KOPT-K1 (cell line): Measurements from ENCODE around the gene ZIM2.
"Not testable (repeated sequence)": the region's sequence is repeated elsewhere in the genome, so short reads cannot be mapped to it uniquely, and the experiment has no call there.

ENCODE experiments used
- H3K27ac ChIP-seq: fragments of 200-600 bp; sonication (generic); 2 replicates; pipeline ENCODE4 v1.5.1; 2016; ENCODE audit warnings: antibody characterized with exemption, mild to moderate bottlenecking, low read depth, low read length; ENCODE audit not compliant: poor library complexity, severe bottlenecking
- H3K36me3 ChIP-seq: fragments of 200-600 bp; sonication (generic); 2 replicates; pipeline ENCODE4 v1.5.1; 2017; ENCODE audit warnings: antibody characterized with exemption, mild to moderate bottlenecking, low read length, moderate library complexity; ENCODE audit not compliant: insufficient read depth
- H3K9me3 ChIP-seq: fragments of 200-600 bp; sonication (generic); 2 replicates; pipeline ENCODE4 v1.5.1; 2017; ENCODE audit warnings: antibody characterized with exemption, low read length, mild to moderate bottlenecking; ENCODE audit not compliant: insufficient read depth, poor library complexity, severe bottlenecking

The ZIM2 gene

DNA sequence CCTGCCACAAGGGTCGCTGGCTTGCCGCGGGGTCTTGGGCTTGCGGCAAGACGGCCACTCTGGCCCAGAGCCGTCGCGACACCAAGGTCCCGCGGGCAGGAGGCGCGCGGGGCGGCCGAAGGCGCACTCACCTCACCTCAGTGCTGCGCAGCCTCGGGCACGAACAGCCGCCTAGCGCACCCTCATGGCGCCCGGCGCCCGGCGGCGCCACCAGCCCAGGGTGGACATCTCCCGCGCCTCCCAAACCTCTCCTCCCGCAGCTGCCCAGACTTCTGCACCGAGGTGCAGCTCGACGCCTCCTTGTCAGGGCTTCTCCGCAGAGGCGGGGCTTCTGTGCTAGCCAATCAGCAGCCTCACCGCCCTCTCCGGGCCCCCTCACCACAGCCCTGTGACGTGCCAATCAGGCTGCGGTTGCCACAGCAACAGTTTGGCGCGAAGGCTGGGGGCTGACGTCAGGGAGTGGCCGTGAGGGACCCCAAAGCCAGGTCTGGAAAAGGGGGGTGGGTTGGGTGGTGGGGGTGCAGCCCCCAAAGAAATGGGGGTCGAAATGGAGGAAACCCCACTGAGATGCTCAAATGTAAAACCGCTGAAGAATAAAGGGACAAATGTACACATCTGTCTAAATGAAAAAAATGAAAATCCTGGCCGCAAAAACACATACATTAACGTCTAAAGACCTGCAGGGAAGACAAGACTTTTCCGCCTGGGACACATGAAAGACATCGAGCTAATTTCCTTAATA is at the start of gene ZIM2, which contains the start of gene PEG3:
TSS of gene ZIM2 (minus strand) at position 276 of the 742 bp plus-strand sequence. CDS start 16,449 bp downstream, outside the sequence.
TSS of gene PEG3 (minus strand) at position 276 of the 742 bp plus-strand sequence. CDS start 16,071 bp downstream, outside the sequence.
- H3K9me3 ChIP-seq = peaks cover 39% of the 10 kb centered on the region

DNA sequence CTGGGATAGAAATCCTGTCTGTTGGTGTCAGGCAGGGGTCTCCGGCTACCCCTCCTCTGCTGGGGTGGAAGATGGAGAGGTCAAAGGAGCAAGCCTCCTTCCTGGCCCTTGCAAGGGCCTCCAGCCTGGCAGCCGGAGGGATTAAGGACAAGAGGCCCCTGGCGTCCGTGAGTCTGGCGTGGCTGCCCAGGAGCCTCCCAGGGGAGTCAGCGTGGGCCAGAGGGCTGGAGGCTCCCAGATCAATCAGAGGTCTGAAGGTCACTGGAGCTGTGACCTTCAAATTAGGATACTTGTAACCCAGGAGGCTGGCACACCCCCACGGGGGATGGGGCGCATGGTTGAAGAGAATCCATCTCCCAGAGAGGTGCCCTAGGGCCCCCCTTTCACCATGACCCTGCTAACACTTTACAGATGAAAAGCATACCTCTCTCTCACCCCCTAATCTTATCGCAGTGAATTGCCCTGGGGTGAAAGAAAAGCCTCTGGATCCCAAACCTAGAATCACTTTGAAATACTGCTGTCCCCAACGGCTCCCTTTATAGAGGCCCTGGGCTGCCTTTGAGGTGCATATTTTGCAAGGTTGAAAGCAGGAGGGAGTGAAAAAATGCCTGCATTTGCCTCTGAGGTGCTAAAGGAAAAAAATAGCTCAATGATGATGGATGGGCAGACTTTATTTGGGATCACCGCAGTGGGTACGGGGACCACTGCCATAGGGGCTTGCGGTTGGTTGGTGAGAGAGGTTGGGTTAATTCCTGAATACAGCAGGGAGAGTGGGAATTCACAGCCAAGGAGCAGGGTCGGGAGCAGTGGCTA is 44.9 kb upstream of the ZIM2 start:
- peaks cover 7% of the 10 kb centered on the region for H3K9me3 ChIP-seq
- no peaks in the 10 kb centered on the region for H3K36me3 ChIP-seq
- H3K27ac ChIP-seq = no peak overlapping the region

More for the DNA sequence above, at the start of gene ZIM2, which contains the start of gene PEG3:
- no peaks in the 10 kb centered on the region for H3K36me3 ChIP-seq
- H3K27ac ChIP-seq = no peak within 1 kb of the TSS

GRCh38 chr19:56884441-56884840 is 43.9 kb upstream of the ZIM2 start:
- no peak overlapping the region for H3K27ac ChIP-seq

GRCh38 chr19:56880592-56881190 is 40.2 kb upstream of the ZIM2 start:
- Histone ChIP-seq H3K36me3 (no peaks in the 10 kb centered on the region), H3K9me3 (no peaks in the 10 kb centered on the region), H3K27ac (no peak overlapping the region)

More at GRCh38 chr19:56884441-56884840, 43.9 kb upstream of the ZIM2 start:
- Histone ChIP-seq H3K36me3 (no peaks in the 10 kb centered on the region), H3K9me3 (peaks cover 7% of the 10 kb centered on the region)

GRCh38 chr19:56877069-56877715 is 36.7 kb upstream of the ZIM2 start:
- Histone ChIP-seq H3K9me3 (peaks cover 18% of the 10 kb centered on the region), H3K36me3 (no peaks in the 10 kb centered on the region), H3K27ac (no peak overlapping the region)

GRCh38 chr19:56875717-56876116 is 35.2 kb upstream of the ZIM2 start:
- Histone ChIP-seq H3K9me3 (peaks cover 18% of the 10 kb centered on the region), H3K36me3 (no peaks in the 10 kb centered on the region), H3K27ac (no peak overlapping the region)

GRCh38 chr19:56874530-56874929 is 34.0 kb upstream of the ZIM2 start:
- no peaks in the 10 kb centered on the region for H3K36me3 ChIP-seq
- peaks cover 22% of the 10 kb centered on the region for H3K9me3 ChIP-seq
- no peak overlapping the region for H3K27ac ChIP-seq

DNA sequence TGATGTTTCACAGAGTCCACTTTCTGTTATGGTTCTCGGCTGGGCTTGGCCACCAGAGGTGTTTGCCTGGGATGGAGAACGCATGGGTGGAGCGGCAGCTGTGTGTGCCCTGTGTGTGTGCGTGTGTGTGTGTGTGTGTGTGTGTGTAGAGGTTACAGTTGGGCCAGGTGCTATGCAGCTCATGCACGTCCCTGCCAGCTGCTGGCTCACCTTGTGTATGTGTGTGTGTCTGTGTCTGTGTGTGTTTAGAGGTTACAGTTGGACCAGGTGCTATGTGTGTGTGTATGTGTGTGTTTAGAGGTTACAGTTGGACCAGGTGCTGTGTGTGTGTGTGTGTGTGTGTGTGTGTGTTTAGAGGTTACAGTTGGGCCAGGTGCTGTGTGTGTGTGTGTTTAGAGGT is 33.0 kb upstream of the ZIM2 start:
- no peaks in the 10 kb centered on the region for H3K36me3 ChIP-seq
- H3K27ac ChIP-seq = no peak overlapping the region
- H3K9me3 ChIP-seq = peaks cover 22% of the 10 kb centered on the region

- Histone ChIP-seq H3K9me3 (peaks cover 16% of the 10 kb centered on the region), H3K27ac (no peak overlapping the region)
Measured at GRCh38 chr19:56869886-56870285, 29.4 kb upstream of the ZIM2 start.

GRCh38 chr19:56868446-56868845 is 27.9 kb upstream of the ZIM2 start:
- no peaks in the 10 kb centered on the region for H3K36me3 ChIP-seq
- peaks cover 9% of the 10 kb centered on the region for H3K9me3 ChIP-seq
- no peak overlapping the region for H3K27ac ChIP-seq

More at GRCh38 chr19:56869886-56870285, 29.4 kb upstream of the ZIM2 start:
- no peaks in the 10 kb centered on the region for H3K36me3 ChIP-seq

DNA sequence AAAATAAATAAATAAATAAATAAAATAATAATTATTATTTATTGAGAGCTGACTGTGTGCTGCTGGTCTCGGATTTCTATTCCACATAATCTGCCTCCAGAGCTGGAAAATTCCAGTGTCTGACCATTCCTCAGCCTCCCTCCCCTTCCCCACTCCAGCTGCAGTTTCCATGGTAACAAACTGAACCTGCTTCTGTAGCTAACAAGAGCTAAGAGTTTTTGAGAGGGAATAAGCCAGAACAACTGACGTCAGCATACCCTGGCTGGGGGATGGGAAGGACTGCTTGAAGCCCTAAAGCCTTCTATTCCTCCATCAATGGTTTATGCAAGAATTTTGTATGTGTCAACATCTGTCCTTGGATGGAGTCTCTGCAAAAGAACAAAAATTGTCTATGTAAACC is 26.0 kb upstream of the ZIM2 start:
- Histone ChIP-seq H3K27ac (no peak overlapping the region), H3K36me3 (no peaks in the 10 kb centered on the region), H3K9me3 (peaks cover 9% of the 10 kb centered on the region)

DNA sequence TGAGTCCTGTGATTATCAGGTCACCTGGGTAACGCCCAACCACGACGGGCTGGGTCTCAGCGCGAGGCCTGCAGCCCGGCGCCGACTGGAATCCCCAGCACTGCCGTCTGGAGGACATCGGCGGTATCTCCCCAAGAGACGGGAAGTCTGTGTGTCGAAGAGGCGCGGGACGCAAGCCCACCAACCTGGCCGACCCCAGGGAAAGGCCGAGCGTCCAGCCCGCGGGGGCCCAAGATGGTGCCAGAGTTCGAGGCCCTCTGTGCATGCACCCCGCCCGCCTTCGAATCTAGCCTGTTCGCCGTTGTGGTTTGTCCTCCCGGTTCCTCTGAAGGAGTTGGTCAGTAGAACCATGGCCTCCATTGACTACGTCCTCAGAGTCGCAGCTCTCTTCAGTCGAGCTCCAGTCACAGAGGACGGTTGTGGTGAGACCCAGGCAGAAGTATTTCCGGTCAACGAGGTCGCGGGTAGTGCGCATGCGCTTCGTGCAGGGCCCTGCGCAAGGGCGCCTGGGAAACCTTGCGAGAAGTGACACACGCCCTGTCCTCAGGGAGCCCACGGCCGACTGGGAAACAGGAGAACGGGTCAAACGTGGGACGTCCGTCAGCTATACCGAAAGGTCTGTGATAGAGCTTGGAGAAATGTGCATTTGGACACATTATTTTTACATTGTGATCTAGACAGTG is 24.1 kb upstream of the ZIM2 start:
- Histone ChIP-seq H3K9me3 (peaks cover 5% of the 10 kb centered on the region), H3K27ac (no peak overlapping the region), H3K36me3 (no peaks in the 10 kb centered on the region)

DNA sequence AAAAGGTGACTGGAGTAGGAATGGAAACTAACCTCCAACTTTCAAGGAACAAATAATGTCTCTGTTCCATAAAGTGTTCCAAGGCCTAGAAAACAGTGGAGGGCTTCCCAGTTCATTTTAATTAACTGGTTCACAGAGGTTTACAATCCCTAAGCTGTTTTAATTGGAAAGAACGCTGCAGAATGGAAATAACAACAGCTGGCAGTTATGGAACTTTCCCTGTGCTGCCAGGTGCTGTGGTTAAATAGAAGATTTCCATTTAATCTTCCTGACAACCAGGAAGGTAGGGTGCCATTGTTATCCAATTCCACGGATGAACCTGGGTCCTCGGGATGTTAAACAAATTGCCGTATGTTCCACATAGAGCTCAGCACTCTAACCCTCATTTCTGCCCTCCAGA is 22.2 kb upstream of the ZIM2 start:
- H3K27ac ChIP-seq = no peak overlapping the region
- peaks cover 5% of the 10 kb centered on the region for H3K9me3 ChIP-seq
- H3K36me3 ChIP-seq = no peaks in the 10 kb centered on the region

- not testable (repeated sequence) for H3K9me3 ChIP-seq, H3K27ac ChIP-seq, H3K36me3 ChIP-seq
Measured at GRCh38 chr19:56860409-56860808, 19.9 kb upstream of the ZIM2 start.
